GM20000 (cell line): Measurements from ENCODE around the gene ST6GALNAC2.
"Not testable (repeated sequence)": the region's sequence is repeated elsewhere in the genome, so short reads cannot be mapped to it uniquely, and the experiment has no call there.

ENCODE experiments used
- DNase-seq: peaks from one replicate; pipeline ENCODE4 v3.0.0; 2012; ENCODE audit warnings: low spot score
- CTCF ChIP-seq: IDR thresholded peaks from 2 replicates; pipeline ENCODE4 v1.5.1; 2012; ENCODE audit warnings: mild to moderate bottlenecking, control low read depth; ENCODE audit errors: extremely low read depth, missing control alignments

The ST6GALNAC2 gene

DNA sequence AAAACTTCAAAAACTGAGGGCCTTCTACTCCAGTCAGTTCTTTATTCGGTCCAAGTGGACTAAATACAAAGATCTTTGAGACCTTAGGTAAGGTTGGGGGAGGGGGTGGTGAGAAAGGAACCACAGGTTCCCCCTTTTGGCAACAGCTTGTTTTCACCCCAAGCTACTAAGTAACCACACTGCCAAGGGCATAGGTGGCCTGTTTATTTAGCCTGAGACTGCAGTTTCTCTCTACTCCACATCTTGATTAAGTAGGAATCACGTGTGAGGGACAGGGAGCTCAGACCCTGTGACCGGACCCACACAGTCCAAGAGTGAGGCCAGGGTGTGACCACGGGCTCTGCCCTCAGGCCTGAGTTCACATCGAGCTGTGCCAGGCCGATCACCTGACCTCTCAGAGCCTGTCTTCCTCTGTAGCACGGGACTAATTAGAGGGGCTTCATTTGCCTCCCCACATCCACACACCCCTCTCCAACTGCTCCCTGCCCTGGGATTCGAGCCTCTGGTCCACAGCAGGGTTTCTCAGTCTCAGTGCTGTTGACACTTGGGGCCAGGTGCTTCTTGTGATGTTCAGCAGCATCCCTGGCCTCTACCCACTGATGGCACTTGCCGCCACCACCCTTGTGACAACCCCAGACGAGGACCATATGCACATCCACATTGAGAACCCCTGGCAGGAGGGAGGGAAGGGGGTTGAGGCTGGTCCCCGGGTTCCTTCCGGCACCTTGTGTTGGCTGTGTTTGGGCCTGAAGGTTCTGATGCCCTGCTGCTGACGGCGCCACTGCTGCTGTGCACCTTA lies 17.8 kb downstream of the ST6GALNAC2 start:
- no peak for DNase-seq
- TF ChIP-seq CTCF: no peak

DNA sequence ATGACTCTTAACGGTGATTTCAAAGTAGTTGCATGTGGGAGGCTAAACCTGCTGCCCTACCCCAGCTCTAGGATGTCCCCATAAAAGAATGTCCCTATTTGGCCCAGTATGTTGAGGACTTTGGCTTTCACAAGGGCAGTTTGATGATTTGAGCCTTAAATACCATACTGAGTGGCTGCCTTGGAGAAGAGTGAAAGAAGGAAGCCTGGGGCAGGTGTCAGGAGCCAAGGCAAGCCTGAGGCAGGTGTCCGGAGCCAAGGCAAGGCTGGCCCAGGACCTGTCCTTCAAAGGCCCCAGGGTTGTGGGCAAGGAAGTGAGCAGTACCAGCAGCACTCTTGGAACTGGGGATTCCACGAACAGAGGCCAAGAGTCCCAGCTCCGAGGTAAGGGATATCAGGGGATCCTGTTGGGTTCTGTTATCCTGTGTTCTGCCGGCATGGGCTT lies 18.6 kb downstream of the ST6GALNAC2 start:
- TF ChIP-seq CTCF: no peak
- no peak for DNase-seq

- TF ChIP-seq CTCF: no peak
- DNase-seq: no peak
Measured at GRCh38 chr17:76566613-76566943, 19.1 kb downstream of the ST6GALNAC2 start.

DNA sequence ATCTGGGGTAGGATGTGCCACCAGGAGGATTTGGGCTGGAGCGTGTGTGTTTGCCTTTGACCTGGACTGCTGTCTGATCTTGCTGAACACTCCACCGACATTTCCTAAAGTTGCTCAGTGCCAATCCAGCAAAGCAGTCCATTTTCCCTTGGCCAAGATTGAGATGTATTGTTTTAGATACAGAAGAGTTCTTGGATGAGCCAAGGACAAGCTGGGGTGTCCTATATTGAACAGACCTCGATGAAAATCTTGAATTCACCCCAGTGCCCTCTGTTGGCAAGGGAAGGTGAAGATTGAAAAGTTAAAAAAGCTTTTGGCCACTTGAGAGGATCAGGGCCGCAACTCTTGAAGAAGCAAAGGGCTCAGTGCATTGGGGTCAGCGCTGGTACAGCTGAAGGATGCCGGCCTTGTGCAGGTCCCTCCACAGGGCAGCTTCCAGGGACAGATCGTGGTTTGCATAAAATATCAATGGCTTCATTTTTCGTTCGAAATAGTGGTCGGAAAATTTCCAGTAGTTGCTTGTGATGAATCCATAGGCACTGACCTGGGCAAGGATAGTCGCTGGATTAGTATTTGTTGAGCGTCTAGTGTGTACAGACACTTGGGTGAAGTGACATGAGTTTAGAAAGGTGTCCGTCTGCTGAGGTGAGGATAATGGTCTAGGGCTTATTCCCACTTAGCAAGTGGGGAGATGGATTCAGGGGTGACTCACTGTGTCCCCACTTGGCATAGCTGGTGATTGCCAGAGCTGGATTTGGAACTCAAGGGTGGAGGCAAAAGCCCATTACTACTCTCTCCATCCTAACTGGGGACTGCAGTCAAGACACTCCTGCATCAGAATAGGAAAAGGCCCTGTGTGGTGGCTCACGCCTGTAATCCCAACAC lies 19.7 kb downstream of the ST6GALNAC2 start:
- TF ChIP-seq CTCF: no peak
- no peak for DNase-seq

GRCh38 chr17:76564991-76565727 lies 20.5 kb downstream of the ST6GALNAC2 start:
- not testable (repeated sequence) for DNase-seq

DNA sequence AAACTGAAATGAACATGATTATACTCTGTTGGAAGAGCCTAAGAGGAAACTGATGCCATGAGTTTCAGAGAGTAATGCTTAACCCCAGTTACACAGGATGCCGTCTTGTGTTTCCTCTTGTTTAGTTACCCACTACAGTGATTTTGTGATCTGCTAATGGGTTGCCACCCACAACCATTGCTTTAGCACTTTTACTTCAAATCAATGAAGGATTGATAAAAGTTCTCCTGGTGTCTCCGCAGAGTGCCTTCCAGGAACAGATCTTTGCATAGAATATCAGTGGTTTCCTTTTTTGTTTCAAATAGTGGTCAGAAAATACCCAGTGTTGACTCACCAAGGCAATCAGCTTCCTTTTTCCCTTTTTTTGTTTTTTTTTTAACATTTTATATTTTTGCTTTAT lies 22.3 kb downstream of the ST6GALNAC2 start:
- not testable (repeated sequence) for DNase-seq

GRCh38 chr17:76562734-76563148 lies 22.9 kb downstream of the ST6GALNAC2 start:
- DNase-seq: no peak
- TF ChIP-seq CTCF: no peak

DNA sequence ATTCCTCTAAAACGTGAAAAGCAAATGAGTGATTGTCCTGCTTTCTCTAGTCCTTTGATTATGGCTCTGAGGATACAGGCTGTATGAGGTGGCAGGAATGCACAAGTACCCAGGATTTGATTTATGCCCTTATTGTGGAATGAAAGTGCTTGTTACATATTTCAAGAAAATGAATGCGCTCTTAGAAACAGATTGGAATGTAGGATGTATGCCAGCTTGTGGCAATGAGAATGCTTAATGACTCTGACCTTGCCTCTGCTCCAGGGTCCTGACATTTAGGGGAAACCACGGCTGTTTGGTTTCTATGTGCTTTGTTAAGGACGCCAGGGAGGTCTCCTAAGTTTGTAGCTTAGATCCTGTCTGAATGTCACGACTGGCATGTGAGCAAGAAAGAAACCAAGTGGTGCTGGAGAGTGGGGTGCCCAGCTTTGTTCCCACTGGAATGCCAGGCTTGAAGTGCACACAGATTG lies 23.8 kb downstream of the ST6GALNAC2 start:
- DNase-seq: no peak
- TF ChIP-seq CTCF: no peak
